ENCODE measurements around the gene UBB. TPM values are rescaled to one million over a fixed set of nuclear protein-coding genes. Genes with fewer than 3 reads are reported as not detected.

The UBB gene
- polyA plus RNA-seq, 1 donor from 2014 or later: 2,178 TPM

- Mint-ChIP-seq H3K27ac (peak overlapping the region in 1 of 3 donors; percentile 35), H3K4me1 (peaks cover 11 to 15% (median 14%) of the 10 kb centered on the region in 3 donors), H3K36me3 (peaks cover 4% of the 10 kb centered on the region), H3K9me3 (no peaks in the 10 kb centered on the region), H3K4me3 (peak overlapping the region; percentile 59 to 77 (median 68)), H3K27me3 (no peaks in the 10 kb centered on the region)
Observed at GRCh38 chr17:16354585-16354984, 26.3 kb upstream of the UBB start.

- H3K36me3 Mint-ChIP-seq: peaks cover 4% of the 10 kb centered on the region
- H3K9me3 Mint-ChIP-seq: no peaks in the 10 kb centered on the region
- H3K27ac Mint-ChIP-seq: no peak overlapping the region
- no peaks in the 10 kb centered on the region for H3K27me3 Mint-ChIP-seq
- peaks cover 3 to 5% (median 5%) of the 10 kb centered on the region in 3 donors for H3K4me1 Mint-ChIP-seq
- H3K4me3 Mint-ChIP-seq: peak overlapping the region in 3 of 4 donors; percentile 23 to 51 (median 41)
Observed at GRCh38 chr17:16358394-16358793, 22.5 kb upstream of the UBB start.

GRCh38 chr17:16361874-16362273, 19.0 kb upstream of the UBB start:
- peaks cover 1% of the 10 kb centered on the region for H3K36me3 Mint-ChIP-seq
- H3K9me3 Mint-ChIP-seq: no peaks in the 10 kb centered on the region
- H3K27ac Mint-ChIP-seq: no peak overlapping the region

GRCh38 chr17:16363749-16364536, 16.9 kb upstream of the UBB start:
- H3K9me3 Mint-ChIP-seq: no peaks in the 10 kb centered on the region
- peaks cover 0 to 4% (median 2%) of the 10 kb centered on the region in 3 donors for H3K4me1 Mint-ChIP-seq
- H3K36me3 Mint-ChIP-seq: no peaks in the 10 kb centered on the region
- H3K27ac Mint-ChIP-seq: peak overlapping the region in 1 of 3 donors; percentile 9
- no peaks in the 10 kb centered on the region for H3K27me3 Mint-ChIP-seq
- peak overlapping the region in 1 of 4 donors; percentile 1 for H3K4me3 Mint-ChIP-seq

More at GRCh38 chr17:16361874-16362273, 19.0 kb upstream of the UBB start:
- Mint-ChIP-seq H3K4me3 (no peak overlapping the region), H3K27me3 (no peaks in the 10 kb centered on the region), H3K4me1 (peaks cover 0 to 4% (median 2%) of the 10 kb centered on the region in 3 donors)

GRCh38 chr17:16364625-16365024, 16.3 kb upstream of the UBB start:
- no peak overlapping the region for H3K27ac Mint-ChIP-seq
- H3K36me3 Mint-ChIP-seq: no peaks in the 10 kb centered on the region
- no peaks in the 10 kb centered on the region for H3K27me3 Mint-ChIP-seq
- peaks cover 0 to 4% (median 2%) of the 10 kb centered on the region in 3 donors for H3K4me1 Mint-ChIP-seq
- no peaks in the 10 kb centered on the region for H3K9me3 Mint-ChIP-seq
- H3K4me3 Mint-ChIP-seq: no peak overlapping the region

GRCh38 chr17:16371742-16372141, 9.1 kb upstream of the UBB start:
- H3K4me3 Mint-ChIP-seq: no peak overlapping the region
- no peaks in the 10 kb centered on the region for H3K9me3 Mint-ChIP-seq
- H3K36me3 Mint-ChIP-seq: no peaks in the 10 kb centered on the region
- no peaks in the 10 kb centered on the region for H3K27me3 Mint-ChIP-seq
- no peak overlapping the region for H3K27ac Mint-ChIP-seq
- H3K4me1 Mint-ChIP-seq: no peaks in the 10 kb centered on the region

GRCh38 chr17:16374146-16374938, 6.5 kb upstream of the UBB start:
- Mint-ChIP-seq H3K27ac (no peak overlapping the region), H3K36me3 (no peaks in the 10 kb centered on the region), H3K4me1 (no peaks in the 10 kb centered on the region), H3K9me3 (no peaks in the 10 kb centered on the region), H3K4me3 (no peak overlapping the region), H3K27me3 (no peaks in the 10 kb centered on the region)

- H3K4me3 Mint-ChIP-seq: peak overlapping the region in 1 of 4 donors; percentile 57
- H3K27ac Mint-ChIP-seq: peak overlapping the region in 1 of 3 donors; percentile 29
- H3K9me3 Mint-ChIP-seq: peaks cover 0 to 2% (median 1%) of the 10 kb centered on the region in 3 donors
- peaks cover 16 to 18% (median 17%) of the 10 kb centered on the region in 3 donors for H3K4me1 Mint-ChIP-seq
- H3K36me3 Mint-ChIP-seq: no peaks in the 10 kb centered on the region
- peaks cover 2% of the 10 kb centered on the region for H3K27me3 Mint-ChIP-seq
Observed at GRCh38 chr17:16377941-16378341, 3.0 kb upstream of the UBB start.

- H3K4me1 Mint-ChIP-seq: peaks cover 22 to 24% (median 23%) of the 10 kb centered on the region in 3 donors
- H3K27me3 Mint-ChIP-seq: peaks cover 2% of the 10 kb centered on the region
- no peaks in the 10 kb centered on the region for H3K36me3 Mint-ChIP-seq
- H3K27ac Mint-ChIP-seq: peak overlapping the region in 2 of 3 donors; percentile 47 to 86
- H3K4me3 Mint-ChIP-seq: peak overlapping the region in 3 of 4 donors; percentile 8 to 16 (median 9)
- H3K9me3 Mint-ChIP-seq: peaks cover 0 to 2% (median 1%) of the 10 kb centered on the region in 3 donors
Observed at GRCh38 chr17:16378636-16379282, 2.1 kb upstream of the UBB start.

GRCh38 chr17:16379654-16380053, 1.2 kb upstream of the UBB start:
- peaks cover 0 to 2% (median 1%) of the 10 kb centered on the region in 3 donors for H3K9me3 Mint-ChIP-seq
- H3K27me3 Mint-ChIP-seq: peaks cover 2% of the 10 kb centered on the region
- peak overlapping the region in 1 of 3 donors; percentile 47 for H3K27ac Mint-ChIP-seq
- H3K36me3 Mint-ChIP-seq: no peaks in the 10 kb centered on the region
- peaks cover 29 to 32% (median 31%) of the 10 kb centered on the region in 3 donors for H3K4me1 Mint-ChIP-seq
- H3K4me3 Mint-ChIP-seq: peak overlapping the region in 1 of 4 donors; percentile 45

- Mint-ChIP-seq H3K36me3 (no peaks in the 10 kb centered on the region), H3K4me3 (peak overlapping the region; percentile 93 to 99 (median 98)), H3K4me1 (peaks cover 31 to 38% (median 33%) of the 10 kb centered on the region in 3 donors)
Observed at GRCh38 chr17:16381496-16381820, 567 bp downstream of the UBB start.

GRCh38 chr17:16383216-16383615, 2.3 kb downstream of the UBB start:
- H3K4me1 Mint-ChIP-seq: peaks cover 36 to 43% (median 39%) of the 10 kb centered on the region in 3 donors
- peak overlapping the region; percentile 26 to 80 (median 52) for H3K4me3 Mint-ChIP-seq
- H3K27ac Mint-ChIP-seq: peak overlapping the region; percentile 47 to 100 (median 80)
- no peaks in the 10 kb centered on the region for H3K36me3 Mint-ChIP-seq
- H3K27me3 Mint-ChIP-seq: peaks cover 2% of the 10 kb centered on the region
- peaks cover 0 to 2% (median 1%) of the 10 kb centered on the region in 3 donors for H3K9me3 Mint-ChIP-seq

More at GRCh38 chr17:16381496-16381820, 567 bp downstream of the UBB start:
- peaks cover 0 to 2% (median 1%) of the 10 kb centered on the region in 3 donors for H3K9me3 Mint-ChIP-seq
- peaks cover 2% of the 10 kb centered on the region for H3K27me3 Mint-ChIP-seq
- H3K27ac Mint-ChIP-seq: peak overlapping the region; percentile 99 to 100 (median 100)

- peaks cover 36 to 43% (median 39%) of the 10 kb centered on the region in 3 donors for H3K4me1 Mint-ChIP-seq
- H3K9me3 Mint-ChIP-seq: peaks cover 0 to 2% (median 1%) of the 10 kb centered on the region in 3 donors
- H3K27me3 Mint-ChIP-seq: peaks cover 2% of the 10 kb centered on the region
- H3K36me3 Mint-ChIP-seq: no peaks in the 10 kb centered on the region
- peak overlapping the region in 3 of 4 donors; percentile 30 to 80 (median 73) for H3K4me3 Mint-ChIP-seq
- peak overlapping the region; percentile 47 to 100 (median 80) for H3K27ac Mint-ChIP-seq
Observed at GRCh38 chr17:16383772-16384287, 2.9 kb downstream of the UBB start.

- Mint-ChIP-seq H3K36me3 (no peaks in the 10 kb centered on the region), H3K9me3 (peaks cover 0 to 2% (median 1%) of the 10 kb centered on the region in 3 donors), H3K4me1 (peaks cover 36 to 43% (median 39%) of the 10 kb centered on the region in 3 donors), H3K27me3 (peaks cover 2% of the 10 kb centered on the region), H3K4me3 (peak overlapping the region in 2 of 4 donors; percentile 21 to 80), H3K27ac (peak overlapping the region; percentile 5 to 47 (median 20))
Observed at GRCh38 chr17:16384557-16384956, 3.7 kb downstream of the UBB start.

Data from IgD-negative memory B cell (primary cell).